ENCODE measurements around the gene SLC38A1. TPM values are rescaled to one million over a fixed set of nuclear protein-coding genes. Genes with fewer than 3 reads are reported as not detected.

SLC38A1 gene
- total RNA-seq, 1 experiment from 2014 or later = 155 TPM

DNA sequence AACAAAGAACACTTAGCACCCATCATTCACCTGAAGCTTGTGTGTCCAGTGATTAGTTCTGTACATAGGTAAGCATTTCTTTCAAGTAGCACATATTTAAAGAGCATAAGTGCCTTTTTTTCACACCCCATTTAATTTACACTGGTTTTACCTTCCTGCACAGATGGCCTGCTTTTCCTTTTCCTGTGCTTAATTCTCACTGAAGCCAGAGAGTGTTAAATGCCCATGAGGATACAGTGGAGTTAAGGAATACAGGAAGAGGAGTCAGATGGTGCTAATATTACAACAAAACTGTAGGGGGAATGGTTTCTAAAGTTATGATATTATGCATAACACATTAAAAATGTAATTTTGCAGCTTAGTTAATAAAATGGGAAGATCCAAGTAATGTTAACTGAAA, 31.0 kb upstream of the SLC38A1 start:
- Histone ChIP-seq H3K9me2 (ENCODE audit: insufficient read depth) (no peaks in the 10 kb centered on the region), H3K27ac (ENCODE audit: low read depth, low read length) (no peak overlapping the region), H3K9ac (ENCODE audit: low read length) (no peak overlapping the region), H3K79me2 (ENCODE audit: insufficient read depth, low read length) (no peaks in the 10 kb centered on the region), H3K4me2 (ENCODE audit: low read length) (no peak overlapping the region), H2AFZ (ENCODE audit: low read depth, low read length, poor library complexity, severe bottlenecking) (no peak overlapping the region), H3K4me3 (replicated peaks in 1 of 2; ENCODE audit: low read depth in 1 of 2, low read length in 2 of 2) (no peak overlapping the region), H4K20me1 (ENCODE audit: insufficient read depth) (no peaks in the 10 kb centered on the region), H3K36me3 (ENCODE audit: control insufficient read depth in 1 of 2, insufficient read depth in 2 of 2, low read length in 2 of 2) (no peaks in the 10 kb centered on the region), H3K4me1 (ENCODE audit: control insufficient read depth in 1 of 2, insufficient read depth in 2 of 2, low read length in 2 of 2) (no peaks in the 10 kb centered on the region), H3K9me3 (ENCODE audit: control insufficient read depth in 1 of 2, insufficient read depth in 1 of 2, low read depth in 1 of 2, low read length in 2 of 2) (no peaks in the 10 kb centered on the region), H3K27me3 (ENCODE audit: insufficient read depth, low read length) (no peaks in the 10 kb centered on the region)
- intact Hi-C loops (cut with micrococcal nuclease) = no loop called here
- DNase-seq (ENCODE audit: low read depth, low spot score) (no peak), ATAC-seq (no peak)
- ChIA-PET POLR2A (no interaction called here), RAD21 (ENCODE audit: low non-redundant PET in 1 of 2, low total read pairs in 2 of 2, uncharacterized antibody in 2 of 2, unreplicated experiment in 2 of 2) (no interaction called here), CTCF (no interaction called here)
- TF ChIP-seq, protein P1, sequence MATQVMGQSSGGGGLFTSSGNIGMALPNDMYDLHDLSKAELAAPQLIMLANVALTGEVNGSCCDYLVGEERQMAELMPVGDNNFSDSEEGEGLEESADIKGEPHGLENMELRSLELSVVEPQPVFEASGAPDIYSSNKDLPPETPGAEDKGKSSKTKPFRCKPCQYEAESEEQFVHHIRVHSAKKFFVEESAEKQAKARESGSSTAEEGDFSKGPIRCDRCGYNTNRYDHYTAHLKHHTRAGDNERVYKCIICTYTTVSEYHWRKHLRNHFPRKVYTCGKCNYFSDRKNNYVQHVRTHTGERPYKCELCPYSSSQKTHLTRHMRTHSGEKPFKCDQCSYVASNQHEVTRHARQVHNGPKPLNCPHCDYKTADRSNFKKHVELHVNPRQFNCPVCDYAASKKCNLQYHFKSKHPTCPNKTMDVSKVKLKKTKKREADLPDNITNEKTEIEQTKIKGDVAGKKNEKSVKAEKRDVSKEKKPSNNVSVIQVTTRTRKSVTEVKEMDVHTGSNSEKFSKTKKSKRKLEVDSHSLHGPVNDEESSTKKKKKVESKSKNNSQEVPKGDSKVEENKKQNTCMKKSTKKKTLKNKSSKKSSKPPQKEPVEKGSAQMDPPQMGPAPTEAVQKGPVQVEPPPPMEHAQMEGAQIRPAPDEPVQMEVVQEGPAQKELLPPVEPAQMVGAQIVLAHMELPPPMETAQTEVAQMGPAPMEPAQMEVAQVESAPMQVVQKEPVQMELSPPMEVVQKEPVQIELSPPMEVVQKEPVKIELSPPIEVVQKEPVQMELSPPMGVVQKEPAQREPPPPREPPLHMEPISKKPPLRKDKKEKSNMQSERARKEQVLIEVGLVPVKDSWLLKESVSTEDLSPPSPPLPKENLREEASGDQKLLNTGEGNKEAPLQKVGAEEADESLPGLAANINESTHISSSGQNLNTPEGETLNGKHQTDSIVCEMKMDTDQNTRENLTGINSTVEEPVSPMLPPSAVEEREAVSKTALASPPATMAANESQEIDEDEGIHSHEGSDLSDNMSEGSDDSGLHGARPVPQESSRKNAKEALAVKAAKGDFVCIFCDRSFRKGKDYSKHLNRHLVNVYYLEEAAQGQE (IDR thresholded peaks at IDR 0.05; ENCODE audit: low read depth) = no peak
- TF ChIP-seq TCF7L2 (IDR thresholded peaks at IDR 0.05; ENCODE audit: borderline replicate concordance, extremely low read depth, insufficient read depth, insufficient read length) (no peak), FOSL1 (IDR thresholded peaks at IDR 0.05; ENCODE audit: low read depth) (no peak), POLR2A (IDR thresholded peaks at IDR 0.05; ENCODE audit: borderline replicate concordance, extremely low read depth, insufficient read depth, insufficient read length) (no peak), RAD21 (IDR thresholded peaks at IDR 0.05; ENCODE audit: low read depth) (no peak), SRF (IDR thresholded peaks at IDR 0.05; ENCODE audit: low read depth) (no peak), SP1 (IDR thresholded peaks at IDR 0.05; ENCODE audit: low read depth) (no peak), SIN3A (IDR thresholded peaks at IDR 0.05; ENCODE audit: low read depth) (no peak), ELF1 (IDR thresholded peaks at IDR 0.05; ENCODE audit: borderline replicate concordance, low read depth) (no peak), CBX3 (IDR thresholded peaks at IDR 0.05; ENCODE audit: low read depth) (no peak), EGR1 (IDR thresholded peaks at IDR 0.05; ENCODE audit: low read depth) (no peak), POLR2AphosphoS5 (IDR thresholded peaks at IDR 0.05; ENCODE audit: low read depth, low read length) (no peak), ZNF274 (IDR thresholded peaks at IDR 0.05; ENCODE audit: low read depth, low read length) (no peak)
- TF ChIP-seq, protein P2, sequence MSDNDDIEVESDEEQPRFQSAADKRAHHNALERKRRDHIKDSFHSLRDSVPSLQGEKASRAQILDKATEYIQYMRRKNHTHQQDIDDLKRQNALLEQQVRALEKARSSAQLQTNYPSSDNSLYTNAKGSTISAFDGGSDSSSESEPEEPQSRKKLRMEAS (IDR thresholded peaks at IDR 0.05) = no peak
- TF ChIP-seq, protein P3, sequence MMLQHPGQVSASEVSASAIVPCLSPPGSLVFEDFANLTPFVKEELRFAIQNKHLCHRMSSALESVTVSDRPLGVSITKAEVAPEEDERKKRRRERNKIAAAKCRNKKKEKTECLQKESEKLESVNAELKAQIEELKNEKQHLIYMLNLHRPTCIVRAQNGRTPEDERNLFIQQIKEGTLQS (IDR thresholded peaks at IDR 0.05) = no peak
- TF ChIP-seq, protein P4, sequence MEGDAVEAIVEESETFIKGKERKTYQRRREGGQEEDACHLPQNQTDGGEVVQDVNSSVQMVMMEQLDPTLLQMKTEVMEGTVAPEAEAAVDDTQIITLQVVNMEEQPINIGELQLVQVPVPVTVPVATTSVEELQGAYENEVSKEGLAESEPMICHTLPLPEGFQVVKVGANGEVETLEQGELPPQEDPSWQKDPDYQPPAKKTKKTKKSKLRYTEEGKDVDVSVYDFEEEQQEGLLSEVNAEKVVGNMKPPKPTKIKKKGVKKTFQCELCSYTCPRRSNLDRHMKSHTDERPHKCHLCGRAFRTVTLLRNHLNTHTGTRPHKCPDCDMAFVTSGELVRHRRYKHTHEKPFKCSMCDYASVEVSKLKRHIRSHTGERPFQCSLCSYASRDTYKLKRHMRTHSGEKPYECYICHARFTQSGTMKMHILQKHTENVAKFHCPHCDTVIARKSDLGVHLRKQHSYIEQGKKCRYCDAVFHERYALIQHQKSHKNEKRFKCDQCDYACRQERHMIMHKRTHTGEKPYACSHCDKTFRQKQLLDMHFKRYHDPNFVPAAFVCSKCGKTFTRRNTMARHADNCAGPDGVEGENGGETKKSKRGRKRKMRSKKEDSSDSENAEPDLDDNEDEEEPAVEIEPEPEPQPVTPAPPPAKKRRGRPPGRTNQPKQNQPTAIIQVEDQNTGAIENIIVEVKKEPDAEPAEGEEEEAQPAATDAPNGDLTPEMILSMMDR (IDR thresholded peaks at IDR 0.05 in 2 of 3, conservative IDR thresholded peaks at IDR 0.05 in 1 of 3; ENCODE audit: borderline replicate concordance in 1 of 3, insufficient read depth in 1 of 3, low read depth in 2 of 3, low read length in 2 of 3) = no peak
- TF ChIP-seq, protein P5, sequence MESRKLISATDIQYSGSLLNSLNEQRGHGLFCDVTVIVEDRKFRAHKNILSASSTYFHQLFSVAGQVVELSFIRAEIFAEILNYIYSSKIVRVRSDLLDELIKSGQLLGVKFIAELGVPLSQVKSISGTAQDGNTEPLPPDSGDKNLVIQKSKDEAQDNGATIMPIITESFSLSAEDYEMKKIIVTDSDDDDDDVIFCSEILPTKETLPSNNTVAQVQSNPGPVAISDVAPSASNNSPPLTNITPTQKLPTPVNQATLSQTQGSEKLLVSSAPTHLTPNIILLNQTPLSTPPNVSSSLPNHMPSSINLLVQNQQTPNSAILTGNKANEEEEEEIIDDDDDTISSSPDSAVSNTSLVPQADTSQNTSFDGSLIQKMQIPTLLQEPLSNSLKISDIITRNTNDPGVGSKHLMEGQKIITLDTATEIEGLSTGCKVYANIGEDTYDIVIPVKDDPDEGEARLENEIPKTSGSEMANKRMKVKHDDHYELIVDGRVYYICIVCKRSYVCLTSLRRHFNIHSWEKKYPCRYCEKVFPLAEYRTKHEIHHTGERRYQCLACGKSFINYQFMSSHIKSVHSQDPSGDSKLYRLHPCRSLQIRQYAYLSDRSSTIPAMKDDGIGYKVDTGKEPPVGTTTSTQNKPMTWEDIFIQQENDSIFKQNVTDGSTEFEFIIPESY (IDR thresholded peaks at IDR 0.05; ENCODE audit: extremely low read depth, insufficient replicate concordance, low read length) = no peak
- no TSS peak for BruUV-seq (replicated peaks)

Measured in HCT116 (cell line).